GM21717 (cell line): Measurements from ENCODE around the gene HSDL2.
"Not testable (repeated sequence)": the region's sequence is repeated elsewhere in the genome, so short reads cannot be mapped to it uniquely, and the experiment has no call there.

Experiments
- ATAC-seq: cut with Tn5 transposase; IDR thresholded peaks from one replicate; pipeline ENCODE4 v1.9.1; 2021; ENCODE audit warnings: mild to moderate bottlenecking, moderate library complexity; ENCODE audit not compliant: unreplicated experiment

The HSDL2 gene

DNA sequence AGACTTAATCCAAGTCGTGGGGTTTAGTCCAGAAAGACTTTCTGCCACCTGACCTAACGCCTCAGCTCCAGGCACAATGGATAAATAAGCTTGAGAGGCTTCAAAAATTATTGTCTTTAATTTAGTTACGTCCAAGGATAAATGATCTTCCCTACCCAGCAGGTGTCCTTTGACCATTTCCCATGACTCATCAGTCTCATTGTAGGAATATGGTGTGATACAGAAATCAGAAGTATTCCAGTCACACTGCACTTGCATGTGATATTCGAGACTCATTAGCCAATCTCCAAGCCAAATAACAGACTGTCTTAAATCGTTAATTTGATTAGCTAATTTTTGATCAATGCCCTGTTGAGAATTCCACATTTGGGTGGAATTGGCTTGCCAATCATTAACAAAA, 13.2 kb downstream of the HSDL2 start:
- not testable (repeated sequence) for ATAC-seq

DNA sequence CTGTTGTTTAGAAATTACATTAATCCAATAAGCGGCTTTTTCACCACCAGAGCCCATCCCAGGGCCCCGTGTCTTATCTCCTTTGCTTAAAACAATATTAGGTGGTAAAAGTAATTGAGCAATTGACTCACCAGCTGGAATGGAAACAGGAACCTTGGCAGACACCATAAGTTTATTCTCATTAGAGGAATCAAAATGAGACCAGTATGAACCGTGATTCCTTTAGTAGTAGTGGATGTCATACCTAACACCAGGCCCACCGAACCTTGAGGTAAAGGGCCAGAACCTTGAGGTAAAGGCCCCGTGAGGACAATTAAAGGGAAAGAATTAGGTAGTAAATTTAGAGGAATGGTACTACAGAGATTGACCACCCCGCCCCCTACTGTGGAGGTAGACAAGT, 16.5 kb downstream of the HSDL2 start:
- no peak for ATAC-seq

DNA sequence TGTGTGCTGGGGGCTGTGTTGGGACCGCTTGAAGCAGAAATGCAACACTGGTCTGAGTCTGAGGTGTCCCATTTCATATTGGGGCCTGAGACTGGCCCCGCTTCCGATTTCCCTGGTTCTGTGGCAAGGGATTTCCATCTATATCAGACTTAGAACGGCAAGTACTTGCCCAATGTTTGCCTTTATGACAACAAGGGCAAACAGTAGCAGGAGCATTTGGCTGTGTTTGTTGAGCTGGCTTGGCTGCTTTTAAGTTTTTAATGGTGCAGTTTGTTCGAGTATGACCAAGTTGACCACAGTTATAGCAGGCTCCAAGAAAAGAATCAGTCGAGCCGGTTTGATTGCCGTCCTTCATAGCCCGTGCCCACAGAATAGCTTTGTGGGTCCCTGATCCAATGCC, 17.0 kb downstream of the HSDL2 start:
- no peak for ATAC-seq

DNA sequence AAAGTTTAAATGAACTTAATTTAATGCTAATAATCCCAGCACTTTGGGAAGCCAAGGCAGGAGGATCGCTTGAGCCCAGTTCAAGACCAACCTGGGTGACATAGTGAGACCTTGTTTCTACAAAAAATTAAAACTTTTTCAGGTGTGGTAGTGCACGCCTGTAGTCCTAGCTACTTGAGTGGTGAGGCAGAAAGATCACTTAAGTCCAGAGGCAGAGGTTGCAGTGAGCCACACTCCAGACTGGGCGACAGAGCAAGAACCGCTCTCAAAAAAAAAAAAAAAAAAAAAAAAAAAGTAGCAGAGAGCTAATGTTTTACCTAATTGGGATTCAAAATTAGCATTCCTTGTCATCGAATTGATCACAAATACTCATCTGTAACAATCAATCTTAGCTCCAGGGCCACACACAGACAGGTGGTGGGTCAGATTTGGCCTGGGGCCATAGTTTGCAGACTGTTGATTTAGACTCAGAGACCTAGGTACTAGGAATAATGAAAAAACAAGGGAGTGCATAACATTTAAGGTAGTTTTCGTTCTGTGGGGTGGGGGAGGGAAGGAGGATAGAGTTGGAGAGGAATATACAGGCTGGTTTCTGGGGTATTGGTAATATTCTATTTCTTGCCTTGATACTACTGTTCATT, 21.4 kb downstream of the HSDL2 start:
- ATAC-seq: no peak

DNA sequence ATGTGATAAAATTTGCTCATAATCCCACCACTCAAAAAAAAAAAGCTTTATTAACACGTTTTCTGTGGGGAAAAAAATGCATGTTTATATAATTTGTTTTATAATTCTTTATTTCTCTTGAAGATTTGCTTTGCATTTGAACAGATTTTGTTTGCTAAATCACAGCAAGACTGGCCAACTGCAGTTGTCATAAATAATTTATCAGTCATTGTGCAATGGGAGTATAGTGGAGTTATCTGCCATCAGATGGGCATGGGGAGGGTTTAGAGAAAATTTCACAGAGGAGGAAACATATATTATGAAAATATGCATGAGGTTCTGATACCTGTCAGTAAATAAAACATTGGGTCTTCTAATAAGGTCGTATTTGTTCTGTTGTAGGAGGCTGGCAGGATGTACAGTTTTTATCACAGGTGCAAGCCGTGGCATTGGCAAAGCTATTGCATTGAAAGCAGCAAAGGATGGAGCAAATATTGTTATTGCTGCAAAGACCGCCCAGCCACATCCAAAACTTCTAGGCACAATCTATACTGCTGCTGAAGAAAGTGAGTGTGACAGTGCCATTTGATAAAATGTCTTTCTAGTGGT, 23.8 kb downstream of the HSDL2 start:
- ATAC-seq: no peak

DNA sequence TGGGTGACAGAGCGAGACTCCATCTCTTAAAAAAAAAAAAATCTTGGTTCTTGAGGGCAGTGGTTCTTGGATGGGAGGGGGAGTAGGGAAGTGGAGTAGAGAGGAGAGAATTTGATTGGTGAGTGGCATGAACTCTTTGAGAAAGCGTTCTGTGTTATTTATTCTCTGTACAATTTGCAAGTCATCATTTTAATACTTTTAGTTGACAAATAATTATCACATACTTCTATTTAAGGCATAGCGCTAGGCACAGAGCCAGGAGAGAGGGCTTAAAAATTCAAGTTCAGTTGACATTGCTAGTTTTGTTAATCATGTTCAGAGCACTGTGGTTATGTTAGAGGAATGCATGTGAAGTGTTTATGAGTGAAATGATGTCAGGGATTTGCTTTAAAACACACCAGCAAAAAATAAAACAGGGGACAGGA, 24.6 kb downstream of the HSDL2 start:
- no peak for ATAC-seq

DNA sequence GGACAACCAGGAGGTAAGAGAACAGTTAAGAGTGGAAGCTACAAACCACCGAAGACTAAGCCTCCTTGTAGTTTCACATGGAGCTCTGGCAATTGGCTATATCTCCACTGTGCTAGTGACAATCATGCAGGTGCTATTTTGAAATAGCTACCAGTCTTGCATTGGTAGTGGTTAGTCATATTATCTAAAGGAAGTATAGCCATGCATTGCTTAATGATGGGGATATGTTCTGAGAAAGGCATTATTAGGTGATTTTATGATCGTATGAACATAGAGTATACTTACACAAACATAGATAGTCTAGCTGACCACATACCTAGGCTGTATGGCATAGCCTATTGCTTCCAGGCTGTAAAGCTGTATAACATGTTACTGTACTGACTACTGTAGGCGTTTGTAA, 28.4 kb downstream of the HSDL2 start:
- ATAC-seq: no peak

DNA sequence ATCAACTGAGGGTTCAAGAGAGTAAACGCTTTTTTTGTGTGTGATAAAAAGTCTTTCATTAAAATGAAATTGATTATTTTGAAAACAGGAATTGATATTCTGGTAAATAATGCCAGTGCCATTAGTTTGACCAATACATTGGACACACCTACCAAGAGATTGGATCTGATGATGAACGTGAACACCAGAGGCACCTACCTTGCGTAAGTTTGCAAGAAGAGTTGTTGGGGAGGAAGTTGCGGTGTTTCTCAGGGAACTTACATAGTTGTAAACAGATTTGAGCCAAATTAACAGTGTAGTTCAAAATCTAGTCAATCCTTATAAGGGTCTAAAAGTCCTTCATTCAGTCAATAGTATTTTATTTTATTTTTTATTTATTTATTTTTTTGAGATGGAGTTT, 28.9 kb downstream of the HSDL2 start:
- ATAC-seq: no peak

DNA sequence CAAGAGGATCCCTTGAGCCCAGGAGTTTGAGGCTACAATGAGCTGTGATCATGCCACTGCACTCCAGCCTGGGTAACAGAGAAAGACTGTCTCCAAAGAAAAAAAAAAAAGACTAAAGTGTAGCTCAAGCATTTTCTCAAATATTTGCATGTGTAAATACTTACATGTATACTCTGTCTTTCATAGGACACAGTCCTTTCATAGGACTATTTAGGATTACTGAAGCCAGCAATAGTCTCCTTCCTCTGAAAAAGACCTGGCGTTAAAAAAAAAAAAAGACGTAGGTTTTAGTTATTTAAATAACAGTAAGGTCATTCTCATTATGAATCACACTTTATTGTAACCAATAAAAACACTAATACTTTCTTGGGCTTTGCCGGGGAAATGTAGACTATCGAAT, 29.9 kb downstream of the HSDL2 start:
- no peak for ATAC-seq

DNA sequence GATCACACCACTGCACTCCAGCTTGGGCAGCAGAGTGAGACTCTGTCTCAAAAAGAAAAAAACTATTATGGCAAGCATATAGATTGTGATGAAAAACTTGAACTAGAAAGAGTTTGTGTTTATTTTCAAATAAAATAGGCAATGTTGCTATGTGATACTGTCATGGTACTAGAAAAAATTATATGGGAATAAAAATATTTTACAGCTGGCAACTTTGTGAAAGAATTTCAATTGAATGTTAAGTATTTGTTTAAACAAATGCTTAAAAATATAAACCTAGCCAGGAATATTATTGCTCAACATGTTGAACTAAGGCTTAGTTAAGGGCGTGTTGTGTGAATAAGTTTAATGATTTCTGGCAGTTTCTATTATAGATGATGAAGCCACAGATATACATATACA, 31.7 kb downstream of the HSDL2 start:
- no peak for ATAC-seq

DNA sequence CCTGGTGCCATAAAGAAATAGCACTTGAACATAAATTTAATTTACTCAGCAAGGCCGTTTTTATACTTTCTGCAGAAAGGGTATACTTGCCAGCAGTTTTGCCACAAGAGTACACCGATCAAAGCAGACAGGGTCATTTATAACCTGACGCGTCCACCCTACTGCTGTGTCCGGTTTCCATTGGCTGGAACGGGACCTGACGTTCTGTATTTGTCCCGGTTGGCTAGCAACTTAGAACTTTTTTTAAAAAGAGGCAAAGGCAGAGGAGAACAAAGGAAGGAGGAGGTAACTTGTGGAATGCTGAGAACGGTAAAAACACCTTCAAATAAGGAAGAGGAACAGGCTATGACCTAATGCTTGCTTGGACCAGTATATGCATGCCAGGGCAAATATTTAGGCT, 33.8 kb downstream of the HSDL2 start:
- not testable (repeated sequence) for ATAC-seq

DNA sequence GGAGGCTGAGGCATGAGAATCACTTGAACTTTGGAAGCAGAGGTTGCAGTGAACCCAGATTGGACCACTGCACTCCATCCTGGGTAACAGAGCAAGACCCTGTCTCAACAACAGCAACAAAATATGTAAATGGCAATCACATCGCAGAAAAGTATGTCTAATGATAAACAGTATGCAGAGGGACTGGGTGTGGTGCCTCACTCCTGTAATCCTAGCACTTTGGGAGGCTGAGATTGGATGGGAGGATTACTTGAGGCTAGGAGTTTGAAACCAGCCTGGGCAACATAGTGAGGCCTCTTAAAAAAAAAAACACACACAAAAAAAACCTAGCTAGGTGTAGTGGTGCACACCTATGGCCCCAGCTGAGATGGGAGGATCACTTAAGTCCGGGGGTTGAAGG, 40.3 kb downstream of the HSDL2 start:
- no peak for ATAC-seq

DNA sequence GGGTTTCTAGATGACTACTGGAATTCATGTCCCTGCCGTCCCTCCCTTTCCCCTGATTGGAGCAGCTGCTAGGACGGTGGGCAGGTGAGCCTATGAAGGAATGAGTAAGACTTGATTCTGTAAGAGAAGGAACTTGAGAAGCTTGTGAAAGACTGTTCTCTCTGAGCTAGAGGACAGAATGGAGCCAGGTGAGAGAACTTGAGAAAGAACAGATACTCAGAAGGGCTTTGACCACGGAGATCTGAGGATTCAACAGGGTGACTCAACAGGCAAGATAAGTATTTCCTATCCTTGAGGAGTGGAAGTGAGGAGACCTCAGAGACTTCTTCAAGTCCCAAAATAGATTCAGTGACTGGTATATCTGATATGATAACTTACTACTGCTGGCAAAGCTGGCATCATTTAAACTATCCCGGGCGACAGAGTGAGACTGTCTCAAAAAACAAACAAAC, 41.9 kb downstream of the HSDL2 start:
- no peak for ATAC-seq

DNA sequence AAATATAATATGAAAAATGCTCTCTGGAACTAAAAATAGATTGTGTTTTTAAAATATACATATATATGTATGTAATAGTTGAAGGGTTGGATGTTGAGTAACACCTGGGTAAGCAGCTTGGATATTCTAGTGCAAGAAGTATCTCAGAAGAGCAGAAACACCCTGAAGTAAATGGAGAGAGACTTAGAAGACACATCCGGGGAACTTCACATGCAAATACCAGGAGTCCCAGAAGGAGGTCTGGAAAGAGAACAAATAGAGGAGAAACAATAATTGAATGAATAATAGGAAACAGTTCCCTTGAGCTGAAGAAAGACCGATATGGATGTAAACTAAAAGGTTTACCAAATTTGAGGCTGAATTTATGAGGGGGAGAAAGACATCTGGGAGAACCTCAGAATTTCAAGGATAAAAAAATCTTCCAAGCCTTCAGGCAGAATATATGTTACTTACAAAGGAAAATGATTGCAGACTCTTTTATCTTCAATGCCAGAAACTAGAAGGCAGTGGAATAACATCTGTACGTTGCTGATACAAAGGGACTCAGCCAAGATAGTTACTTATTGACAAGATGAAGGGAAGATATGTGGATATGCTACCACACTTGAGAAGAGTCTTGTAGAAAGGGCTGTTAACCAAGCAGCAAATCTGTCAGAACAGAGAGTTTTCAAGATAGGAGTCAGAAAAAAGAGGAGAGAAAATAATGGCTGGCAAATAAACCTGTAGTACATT, 42.7 kb downstream of the HSDL2 start:
- no peak for ATAC-seq

DNA sequence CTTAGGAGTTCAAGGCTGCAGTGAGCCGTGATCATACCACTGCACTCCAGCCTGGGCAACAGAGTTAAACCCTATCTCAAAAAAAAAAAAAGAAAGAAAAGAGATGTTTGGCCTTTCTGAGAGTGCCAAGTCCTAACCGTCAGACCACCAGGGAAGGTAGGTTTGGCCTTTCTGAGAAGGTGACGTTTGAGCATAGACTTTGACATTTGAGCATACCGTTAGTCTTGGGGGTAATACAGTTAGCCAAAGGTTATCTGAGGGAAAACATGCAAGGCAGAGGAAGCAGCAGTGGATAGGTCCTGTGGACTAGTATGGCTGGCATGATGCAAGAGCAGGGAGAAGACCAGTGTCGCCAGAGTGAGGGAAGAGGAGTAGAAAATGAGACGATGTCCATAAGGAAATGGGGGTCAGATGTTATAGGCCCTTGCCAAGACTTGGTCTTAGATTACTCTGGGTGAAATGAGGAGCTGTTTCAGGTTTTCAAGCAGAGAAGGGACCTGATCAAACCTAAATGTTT, 50.2 kb downstream of the HSDL2 start:
- no peak for ATAC-seq

DNA sequence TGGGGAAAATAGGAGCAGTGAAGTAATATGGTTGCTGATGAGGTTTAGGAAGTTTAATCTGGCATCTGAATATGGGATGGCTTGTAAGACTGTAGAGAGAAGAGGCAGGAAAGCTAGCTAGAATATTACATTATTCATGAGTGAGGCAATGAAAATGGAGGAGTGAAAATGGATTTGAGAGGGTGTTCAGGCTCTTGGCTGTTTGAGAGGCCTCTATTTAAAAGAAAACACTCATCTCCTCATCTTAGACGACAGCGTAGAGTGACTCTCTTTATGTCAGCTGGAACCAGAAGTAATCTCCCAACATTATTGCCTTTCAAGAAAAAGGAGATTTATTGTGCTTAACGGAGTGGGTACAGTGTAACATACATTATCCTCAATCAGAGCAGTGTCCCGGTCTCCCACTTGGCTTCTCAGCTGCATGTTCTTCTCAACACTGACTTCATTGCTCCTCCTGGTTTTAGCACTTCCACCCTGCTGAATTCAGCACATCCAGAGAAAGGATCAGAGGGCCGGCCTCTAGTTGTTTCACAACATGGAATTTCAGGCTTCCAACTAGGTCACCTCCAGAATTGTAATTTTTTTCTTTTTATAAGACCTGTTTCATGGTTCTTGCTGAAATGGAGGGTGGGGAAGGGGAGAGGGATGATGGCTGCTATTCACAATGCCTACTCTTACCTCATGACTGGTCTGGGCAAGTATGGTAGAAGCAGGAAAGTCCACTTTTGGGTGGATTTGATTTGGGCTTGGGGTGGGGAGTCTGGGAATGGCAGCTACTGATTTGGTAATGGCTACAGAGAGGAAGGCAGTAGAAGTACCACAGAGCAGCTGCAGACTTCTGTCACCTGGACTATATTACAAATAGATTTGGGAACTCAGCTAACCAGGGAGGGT, 53.8 kb downstream of the HSDL2 start:
- ATAC-seq: no peak

DNA sequence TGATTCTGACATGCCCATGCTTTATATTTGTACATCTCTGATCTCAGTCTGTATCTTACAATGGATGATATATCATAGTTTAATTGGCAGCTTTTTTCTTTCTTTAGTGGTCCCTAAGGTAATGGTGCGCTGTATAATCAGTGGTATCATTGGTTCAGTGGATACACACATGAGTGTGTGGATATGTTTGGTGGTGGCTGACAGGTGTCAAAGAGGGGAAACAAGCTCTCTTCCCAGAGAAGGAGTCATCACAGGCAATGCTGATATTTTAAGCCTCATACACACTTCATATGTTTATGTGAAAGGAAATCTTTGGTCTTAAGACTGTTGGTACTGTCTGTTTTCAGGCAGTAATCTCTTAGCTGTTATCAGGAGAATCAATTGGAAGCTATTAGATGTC, 54.6 kb downstream of the HSDL2 start:
- ATAC-seq: no peak

DNA sequence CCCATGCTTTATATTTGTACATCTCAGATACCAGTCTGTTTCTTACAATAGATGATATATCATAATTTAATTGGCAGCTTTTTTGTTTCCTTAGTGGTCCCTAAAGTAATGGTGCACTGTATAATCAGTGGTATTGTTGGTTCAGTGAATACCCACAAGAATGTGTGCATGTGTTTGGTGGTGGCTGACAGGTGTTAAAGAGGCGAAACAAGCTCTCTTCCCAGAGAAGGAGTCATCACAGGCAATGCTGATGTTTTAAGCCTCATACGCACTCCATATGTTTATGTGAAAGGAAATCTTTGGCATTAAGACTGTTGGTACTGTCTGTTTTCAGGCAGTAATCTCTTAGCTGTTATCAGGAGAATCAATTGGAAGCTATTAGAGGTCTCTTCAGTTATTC, 57.5 kb downstream of the HSDL2 start:
- ATAC-seq: no peak

DNA sequence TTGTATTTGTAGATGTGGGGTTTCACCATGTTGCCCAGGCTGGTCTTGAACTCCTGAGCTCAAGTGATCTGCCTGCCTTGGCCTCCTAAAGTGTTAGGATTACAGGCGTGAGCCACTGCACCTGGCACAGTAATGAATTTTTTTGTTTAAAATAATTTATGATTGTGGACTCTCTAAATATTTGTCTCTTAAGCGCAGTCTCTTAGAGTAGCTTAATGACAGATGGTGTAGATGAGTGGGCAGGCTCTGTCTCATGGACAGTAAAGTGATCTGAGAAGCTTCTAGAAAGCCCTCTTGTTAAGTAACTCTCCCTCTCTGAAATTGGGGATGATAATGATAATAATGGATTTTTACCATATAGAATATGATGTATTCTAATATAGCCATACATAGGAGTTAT, 59.3 kb downstream of the HSDL2 start:
- no peak for ATAC-seq

DNA sequence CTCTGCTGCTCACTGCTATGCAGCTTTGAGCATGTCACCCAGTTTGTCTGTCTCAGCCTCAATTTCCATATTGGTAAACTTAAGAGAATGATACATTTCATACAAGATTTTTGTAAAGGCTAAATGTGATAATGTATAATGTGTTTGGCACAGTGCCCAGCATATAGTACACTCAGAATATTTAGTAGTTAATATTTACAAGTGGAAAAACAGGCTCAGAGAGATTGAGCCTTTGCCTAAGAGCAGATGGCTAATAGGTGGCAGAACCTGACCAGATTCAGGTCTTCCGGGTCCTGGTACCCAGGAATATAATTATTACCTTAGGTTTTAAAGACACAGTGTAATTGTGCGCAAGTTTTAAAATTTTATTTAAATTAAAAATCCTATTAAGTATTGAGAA, 59.9 kb downstream of the HSDL2 start:
- no peak for ATAC-seq

DNA sequence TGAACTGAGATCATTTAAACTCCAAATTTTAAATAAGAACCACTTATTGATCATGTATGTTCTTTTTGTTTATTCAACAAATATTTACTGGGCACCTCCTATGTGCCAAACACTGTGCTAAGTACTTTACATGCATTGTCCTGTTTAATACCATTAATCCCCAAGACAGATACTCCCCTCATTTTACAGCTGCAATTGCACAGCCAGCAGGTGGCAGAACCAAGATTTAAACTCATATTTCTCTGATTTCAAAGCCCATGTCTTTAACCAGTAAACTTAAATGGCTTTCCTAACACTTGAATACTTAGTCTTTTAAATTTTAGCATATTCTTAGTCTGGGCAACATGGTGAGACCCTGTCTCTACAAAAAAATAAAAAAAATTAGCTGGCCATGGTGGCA, 63.3 kb downstream of the HSDL2 start:
- ATAC-seq: no peak
